CD4-positive, alpha-beta T cell treated with Interleukin-17A for 4 hours (primary cell): ENCODE data around the gene HMCN1.

Experiments used
- DNase-seq: peaks from one replicate; pipeline ENCODE4 v3.0.0-alpha.2; 2020; ENCODE audit warnings: mixed read lengths

Gene HMCN1

GRCh38 chr1:186212568-186213224 lies 478.5 kb downstream of the HMCN1 start:
- DNase-seq = peak; percentile 19

- DNase-seq = no peak
These were observed 479.0 kb downstream of the HMCN1 start for GRCh38 chr1:186213225-186213607.

- DNase-seq = no peak
These were observed 480.6 kb downstream of the HMCN1 start for GRCh38 chr1:186214791-186215190.

- no peak for DNase-seq
These were observed 481.4 kb downstream of the HMCN1 start for GRCh38 chr1:186215636-186216035.

- DNase-seq = no peak
These were observed 484.6 kb downstream of the HMCN1 start for GRCh38 chr1:186218654-186219352.

- DNase-seq = no peak
These were observed 485.9 kb downstream of the HMCN1 start for GRCh38 chr1:186220067-186220466.

- DNase-seq = no peak
These were observed 486.7 kb downstream of the HMCN1 start for GRCh38 chr1:186220911-186221310.

GRCh38 chr1:186225096-186225495 lies 490.9 kb downstream of the HMCN1 start:
- no peak for DNase-seq

- DNase-seq = no peak
These were observed 494.6 kb downstream of the HMCN1 start for GRCh38 chr1:186228749-186229148.

- DNase-seq = no peak
These were observed 497.8 kb downstream of the HMCN1 start for GRCh38 chr1:186231861-186232436.

- DNase-seq = no peak
These were observed 500.9 kb downstream of the HMCN1 start for GRCh38 chr1:186234976-186235686.

- DNase-seq = no peak
These were observed 501.5 kb downstream of the HMCN1 start for GRCh38 chr1:186235696-186236095.

- no peak for DNase-seq
These were observed 502.7 kb downstream of the HMCN1 start for GRCh38 chr1:186236921-186237320.

- DNase-seq = no peak
These were observed 505.0 kb downstream of the HMCN1 start for GRCh38 chr1:186239171-186239570.

- no peak for DNase-seq
These were observed 506.2 kb downstream of the HMCN1 start for GRCh38 chr1:186240436-186240835.
